Measurements from ENCODE around the gene ARHGAP35.
"Not testable (repeated sequence)": the region's sequence is repeated elsewhere in the genome, so short reads cannot be mapped to it uniquely, and the experiment has no call there.

Gene ARHGAP35

DNA sequence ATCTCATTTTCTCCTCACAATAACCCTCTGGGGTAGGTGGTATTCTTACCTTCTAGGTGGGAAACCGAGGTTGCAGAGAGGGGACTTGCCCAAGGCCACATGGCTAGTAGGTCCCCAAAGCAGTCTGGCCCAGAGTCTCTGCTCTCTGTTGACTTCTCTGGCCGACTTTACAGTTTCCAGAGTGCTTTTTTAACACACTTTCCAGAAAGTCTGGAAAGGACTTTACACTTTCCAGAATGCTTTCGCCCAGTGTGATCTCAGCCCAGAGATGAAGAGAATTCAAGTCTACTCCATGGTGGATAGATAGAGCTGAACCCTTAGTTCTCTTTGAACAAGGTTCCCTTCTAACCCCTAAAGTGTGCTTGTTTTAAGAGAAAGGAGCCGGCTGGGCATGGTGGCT lies 12.2 kb downstream of the ARHGAP35 start:
- DNase-seq = no peak

DNA sequence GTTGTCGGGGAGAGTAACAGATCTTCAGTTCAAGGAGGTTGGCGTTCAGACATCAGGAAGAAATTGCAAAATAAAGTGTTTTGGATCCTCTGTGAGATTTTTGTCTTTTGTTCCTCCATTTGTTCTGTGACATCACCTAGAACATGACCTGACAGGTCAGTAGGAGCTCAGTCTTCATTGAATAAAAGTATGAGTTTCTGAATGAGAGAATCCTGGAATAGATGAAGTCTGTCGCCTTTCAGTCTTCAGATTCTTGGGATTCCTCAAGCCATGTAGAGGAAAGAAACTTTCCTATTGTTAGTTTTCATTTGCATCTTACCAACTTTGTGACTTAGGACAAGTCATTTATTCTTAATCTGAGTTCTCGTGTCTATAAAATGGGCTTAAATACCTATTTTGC lies 14.4 kb downstream of the ARHGAP35 start:
- DNase-seq = no peak

DNA sequence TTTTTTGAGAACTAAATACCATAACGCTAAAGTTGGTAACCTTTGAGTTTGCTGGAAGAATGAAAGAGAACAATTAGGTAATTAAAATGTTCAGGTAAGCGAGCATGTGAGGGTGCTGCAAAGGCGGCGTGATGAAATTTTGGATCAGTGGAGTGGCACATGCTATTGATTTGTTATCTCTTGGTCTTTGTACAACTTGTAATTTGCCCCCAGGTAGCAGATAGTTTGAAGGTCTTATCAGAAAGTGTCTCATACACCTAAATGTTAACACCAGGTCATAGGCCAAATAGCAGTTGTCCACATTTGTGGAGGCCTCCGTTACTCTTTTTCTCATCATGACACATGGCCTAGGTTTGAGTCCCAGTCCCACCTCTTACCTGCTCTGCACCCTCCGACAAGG lies 14.9 kb downstream of the ARHGAP35 start:
- DNase-seq = no peak

DNA sequence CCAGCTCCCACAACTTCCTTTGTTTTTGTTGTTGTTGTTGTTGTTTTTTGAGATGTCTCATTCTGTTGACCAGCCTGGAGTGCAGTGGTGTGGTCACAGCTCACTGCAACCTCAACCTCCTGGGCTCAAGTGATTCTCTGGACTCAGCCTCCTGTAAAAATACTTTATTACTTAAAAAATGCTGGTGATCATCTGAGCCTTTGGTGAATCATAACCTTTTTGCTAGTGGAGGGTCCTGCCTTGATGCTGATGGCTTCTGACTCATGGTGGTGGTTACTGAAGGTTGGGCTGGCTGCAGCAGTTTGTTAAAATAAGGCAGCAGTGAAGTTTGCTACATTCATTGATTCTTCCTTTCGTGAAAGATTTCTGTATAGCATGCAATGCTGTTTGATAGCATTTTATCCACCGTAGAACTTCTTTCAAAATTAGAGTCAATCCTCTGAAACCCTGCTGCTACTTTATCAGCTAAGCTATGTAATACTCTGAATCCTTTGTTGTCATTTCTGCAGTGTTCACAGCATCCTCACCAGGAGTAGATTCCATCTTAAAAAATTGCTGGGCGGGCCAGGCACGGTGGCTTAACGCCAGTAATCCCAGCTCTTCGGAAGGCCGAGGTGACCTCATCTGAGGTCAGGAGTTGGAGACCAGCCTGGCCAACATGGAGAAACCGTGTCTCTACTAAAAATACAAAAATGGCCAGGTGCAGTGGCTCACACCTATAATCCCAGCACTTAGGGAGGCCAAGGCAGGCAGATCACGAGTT lies 18.0 kb downstream of the ARHGAP35 start:
- DNase-seq = no peak

DNA sequence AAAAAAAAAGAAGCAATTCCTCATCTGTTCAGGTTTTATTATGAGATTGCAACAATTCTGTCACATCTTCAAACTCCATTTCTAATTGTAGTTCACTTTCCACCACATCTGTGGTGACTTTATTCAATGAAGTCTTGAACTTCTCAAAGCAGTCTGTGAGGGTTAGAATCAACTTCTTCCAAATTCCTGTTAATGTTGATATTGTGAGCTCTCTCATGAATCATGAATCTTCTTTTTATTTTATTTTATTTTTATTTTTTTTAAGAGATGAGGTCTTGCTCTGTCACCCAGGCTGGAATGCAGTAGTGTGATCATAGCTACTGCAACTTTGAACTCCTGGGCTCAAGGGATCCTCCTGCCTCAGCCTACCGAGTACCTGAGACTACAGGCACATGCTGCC lies 19.6 kb downstream of the ARHGAP35 start:
- DNase-seq = no peak

DNA sequence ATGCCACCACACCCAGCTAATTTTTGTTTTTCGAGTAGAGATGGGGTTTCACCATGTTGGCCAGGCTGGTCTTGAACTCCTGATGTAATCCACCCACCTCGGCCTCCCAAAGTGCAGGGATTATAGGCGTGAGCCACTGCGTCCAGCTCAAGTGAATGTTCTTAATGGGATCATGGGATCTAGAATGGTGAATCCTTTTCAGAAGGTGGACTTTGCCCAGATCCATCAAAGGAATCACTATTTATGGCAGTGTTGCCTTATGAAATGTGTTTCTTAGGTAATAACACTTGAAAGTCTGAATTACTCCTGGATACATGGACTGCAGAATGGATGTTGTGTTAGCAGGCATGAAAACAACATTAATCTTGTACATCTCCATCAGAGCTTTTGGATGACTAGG lies 20.3 kb downstream of the ARHGAP35 start:
- DNase-seq = no peak

- no peak for DNase-seq
Measured at GRCh38 chr19:46882034-46882433, 21.2 kb downstream of the ARHGAP35 start.

DNA sequence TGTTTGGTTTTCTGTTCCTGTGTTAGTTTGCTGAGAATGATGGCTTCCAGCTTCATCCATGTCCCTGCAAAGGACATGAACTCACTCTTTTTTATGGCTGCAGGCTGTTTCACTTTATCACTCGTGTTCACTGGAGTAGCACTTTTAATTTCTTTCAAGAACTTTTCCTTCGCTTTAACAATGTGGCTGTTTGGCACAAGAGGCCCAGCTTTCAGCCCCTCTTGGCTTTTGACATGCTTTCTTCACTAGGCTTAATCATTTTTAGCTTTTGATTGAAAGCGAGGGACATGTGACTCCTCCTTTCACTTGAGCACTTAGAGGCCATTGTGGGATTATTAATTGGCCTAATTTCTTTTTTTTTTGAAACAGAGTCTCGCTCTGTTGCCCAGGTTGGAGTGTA lies 22.0 kb downstream of the ARHGAP35 start:
- not testable (repeated sequence) for DNase-seq

GRCh38 chr19:46885411-46885810 lies 24.6 kb downstream of the ARHGAP35 start:
- DNase-seq = no peak

- no peak for DNase-seq
Measured at GRCh38 chr19:46886546-46887239, 25.9 kb downstream of the ARHGAP35 start.

DNA sequence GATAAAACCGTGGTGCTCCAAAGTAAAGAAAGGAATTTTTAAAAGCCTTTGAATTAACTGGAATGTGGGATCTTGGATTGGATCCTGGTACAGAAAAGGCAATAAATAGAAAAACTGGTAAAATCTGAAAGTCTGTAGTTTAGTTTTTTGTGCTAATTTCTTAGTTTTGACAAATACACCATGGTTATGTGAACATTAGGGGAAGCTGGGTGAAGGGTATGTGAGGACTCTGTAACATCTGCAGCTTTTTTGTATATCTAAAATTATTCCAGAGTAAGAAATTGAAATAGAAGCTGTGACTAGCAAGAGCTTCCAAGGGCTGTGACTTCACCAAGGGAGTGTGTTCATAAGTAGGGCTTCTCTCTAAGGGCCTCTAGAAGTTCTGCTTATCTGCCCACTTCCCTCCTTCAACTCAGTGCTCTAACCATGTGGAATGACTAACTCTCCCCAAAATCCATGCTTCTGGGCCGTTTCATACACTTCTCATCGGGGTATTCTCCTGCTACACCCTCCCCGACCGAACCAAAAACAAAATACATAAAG lies 26.5 kb downstream of the ARHGAP35 start:
- DNase-seq = no peak

- DNase-seq = peak; percentile 16
Measured at GRCh38 chr19:46890423-46891170, 29.8 kb downstream of the ARHGAP35 start.

DNA sequence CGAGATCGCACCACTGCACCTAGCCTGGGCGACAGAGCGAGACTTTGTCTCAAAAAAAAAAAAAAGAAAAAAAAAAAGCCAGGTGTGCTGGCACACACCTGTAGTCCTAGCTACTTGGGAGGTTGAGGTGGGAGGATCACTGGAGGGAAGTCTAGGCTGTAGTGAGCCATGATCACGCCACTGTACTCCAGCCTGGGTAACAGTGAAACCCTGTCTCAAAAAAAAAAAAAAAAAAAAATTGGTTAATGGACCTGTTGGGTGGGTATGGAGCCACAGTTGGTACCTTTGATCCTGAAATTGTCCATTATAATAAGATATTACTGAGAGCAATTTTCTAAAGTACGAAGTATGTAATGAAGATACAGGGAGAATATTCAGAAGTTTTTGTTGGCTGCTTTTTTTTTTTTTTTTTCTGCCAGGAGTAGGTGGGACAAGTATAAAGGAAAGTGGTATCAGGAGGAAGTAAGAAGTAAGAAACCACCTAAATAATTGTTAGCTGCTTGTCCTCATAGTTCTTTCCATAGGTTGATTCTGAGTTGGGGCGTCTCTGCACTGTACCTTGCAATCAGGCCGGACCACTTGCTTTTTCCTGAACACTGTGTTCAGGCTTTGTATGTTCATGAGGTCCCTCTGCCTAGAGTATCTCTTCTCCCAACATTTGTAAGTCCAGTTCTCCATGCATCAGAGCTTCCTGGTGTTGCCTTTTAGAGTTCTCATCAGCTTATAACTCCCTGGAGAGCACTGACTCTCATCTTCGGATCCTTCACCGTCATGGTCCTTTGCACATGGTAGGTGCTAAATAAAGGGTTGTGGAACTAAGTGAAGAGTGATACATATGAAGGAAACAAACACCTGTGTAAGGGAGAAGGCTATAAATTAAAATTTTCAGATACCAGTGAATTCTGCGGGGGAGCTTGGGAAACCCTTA lies 31.7 kb downstream of the ARHGAP35 start:
- DNase-seq = no peak

- peak; percentile 61 for DNase-seq
Measured at GRCh38 chr19:46896076-46896794, 35.4 kb downstream of the ARHGAP35 start.

DNA sequence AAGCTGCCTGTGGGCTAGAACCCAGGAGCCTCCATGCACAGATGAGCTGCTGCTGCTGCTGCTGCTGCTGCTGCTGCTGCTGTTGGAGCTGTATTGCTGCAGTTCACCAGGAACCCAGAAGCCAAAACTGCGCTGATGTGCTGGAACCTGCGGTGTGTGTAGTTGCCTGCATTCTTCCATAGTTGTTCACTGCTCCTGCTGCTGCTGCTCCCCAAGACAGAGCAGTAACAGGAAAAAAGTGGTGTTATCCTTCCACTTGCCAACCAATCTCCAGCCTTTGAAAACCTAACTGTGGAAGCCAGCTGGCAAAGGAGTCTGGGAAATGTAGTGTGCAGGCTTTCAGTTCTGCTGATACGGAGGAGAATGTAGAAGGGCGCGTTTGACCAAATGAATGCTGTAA lies 37.9 kb downstream of the ARHGAP35 start:
- DNase-seq = no peak

DNA sequence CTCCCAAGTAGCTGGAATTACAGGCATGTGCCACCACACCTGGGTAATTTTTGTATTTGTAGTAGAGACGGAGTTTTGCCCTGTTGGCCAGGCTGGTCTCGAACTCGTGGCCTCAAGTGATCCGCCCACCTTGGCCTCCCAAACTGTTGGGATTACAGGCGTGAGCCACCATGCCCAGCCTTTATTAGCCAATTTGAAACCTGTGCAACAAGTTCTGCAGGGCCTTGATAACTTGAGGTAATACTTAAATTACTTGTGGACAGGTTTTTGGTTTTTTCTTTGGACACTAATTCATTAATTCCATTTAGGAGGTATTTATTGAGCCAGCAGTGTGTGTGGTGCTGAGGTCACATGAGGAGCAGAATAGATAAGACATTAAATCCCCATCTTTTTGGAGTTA lies 39.5 kb downstream of the ARHGAP35 start:
- DNase-seq = no peak

DNA sequence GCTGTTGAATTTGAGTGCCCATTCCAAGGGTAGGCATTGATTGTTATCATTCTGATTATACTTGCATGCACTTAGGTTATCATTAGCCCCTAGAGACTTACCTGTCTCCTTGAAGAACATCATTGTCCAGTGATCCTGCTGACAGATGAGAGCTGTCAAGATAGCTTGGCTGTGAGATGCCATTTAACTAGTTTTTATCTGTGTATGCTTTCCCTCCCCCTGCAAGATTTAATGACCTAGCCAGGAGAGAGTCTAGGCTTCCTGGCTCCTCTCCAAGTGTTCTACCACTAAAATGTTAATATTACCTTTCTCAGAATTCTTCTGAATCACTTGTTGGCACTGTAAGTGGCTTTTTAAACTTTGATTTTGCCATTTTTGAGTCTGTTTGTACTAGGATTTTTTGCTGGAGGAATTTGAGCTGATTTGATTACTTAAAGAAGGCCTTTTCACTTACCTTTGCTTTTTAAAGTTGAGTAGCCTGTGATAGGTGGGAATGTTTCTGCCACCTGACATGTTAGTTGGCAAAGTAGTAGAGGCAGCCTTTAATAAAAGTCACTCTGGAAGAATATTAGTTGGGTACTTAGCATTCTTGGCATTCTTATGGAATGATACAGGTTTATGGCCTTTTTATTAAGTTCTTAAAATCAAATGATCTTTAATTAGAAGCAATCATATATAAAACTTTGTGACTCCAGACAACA lies 41.1 kb downstream of the ARHGAP35 start:
- no peak for DNase-seq

- no peak for DNase-seq
Measured at GRCh38 chr19:46902402-46902766, 41.6 kb downstream of the ARHGAP35 start.

GRCh38 chr19:46903458-46903857 lies 42.7 kb downstream of the ARHGAP35 start:
- DNase-seq = no peak

DNA sequence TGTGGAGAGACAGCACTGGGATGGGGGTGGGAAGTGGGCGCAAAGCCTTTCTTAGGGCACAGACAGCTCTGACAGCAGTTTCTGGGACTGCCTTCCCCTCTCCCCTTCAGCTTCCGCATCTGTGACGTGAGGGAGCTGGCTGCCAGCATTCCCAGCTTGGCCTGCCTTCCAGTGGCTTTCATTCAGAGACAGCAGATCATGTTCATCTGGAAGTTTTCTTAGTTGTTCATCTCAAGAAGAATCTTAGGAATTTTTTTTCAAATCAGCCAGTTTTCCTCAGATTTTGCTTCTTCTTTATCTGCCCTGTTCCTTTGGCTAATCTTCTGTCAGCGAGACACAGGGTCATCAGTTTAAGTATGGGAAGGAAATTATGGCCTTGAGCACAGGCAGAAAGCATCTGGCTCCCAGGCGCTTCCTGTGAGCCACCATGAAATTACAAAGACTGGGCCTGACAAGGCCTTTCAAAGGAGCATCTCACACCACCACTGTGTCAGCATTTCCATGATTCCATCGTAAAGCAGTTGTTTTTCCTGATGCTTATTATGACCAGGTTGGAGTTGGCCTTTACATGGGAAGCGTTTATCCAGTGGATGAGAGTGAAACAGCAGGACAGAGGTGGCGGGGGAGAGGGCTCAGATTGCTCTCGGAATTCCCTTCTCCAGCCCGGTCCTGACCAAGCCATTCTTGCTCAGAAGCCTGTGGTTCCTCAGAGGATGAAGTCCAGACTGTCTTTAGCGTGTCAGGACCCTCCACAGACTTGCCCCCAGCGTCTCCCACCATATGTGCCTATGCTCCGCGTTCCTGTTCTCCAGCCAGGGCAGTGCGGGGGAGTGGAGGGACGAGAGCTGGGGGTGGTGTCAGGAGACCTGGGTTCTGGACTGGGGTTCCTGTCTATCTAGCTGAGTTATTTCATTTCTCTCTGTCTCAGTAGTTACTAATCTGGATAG lies 43.6 kb downstream of the ARHGAP35 start:
- DNase-seq = no peak
